GM19397 (cell line): ENCODE results near the gene CUX1.

Experiments
- ATAC-seq: cut with Tn5 transposase; IDR thresholded peaks from one replicate; pipeline ENCODE4 v1.9.1; 2021; ENCODE audit warnings: mild to moderate bottlenecking, moderate library complexity; ENCODE audit not compliant: unreplicated experiment

The CUX1 gene

DNA sequence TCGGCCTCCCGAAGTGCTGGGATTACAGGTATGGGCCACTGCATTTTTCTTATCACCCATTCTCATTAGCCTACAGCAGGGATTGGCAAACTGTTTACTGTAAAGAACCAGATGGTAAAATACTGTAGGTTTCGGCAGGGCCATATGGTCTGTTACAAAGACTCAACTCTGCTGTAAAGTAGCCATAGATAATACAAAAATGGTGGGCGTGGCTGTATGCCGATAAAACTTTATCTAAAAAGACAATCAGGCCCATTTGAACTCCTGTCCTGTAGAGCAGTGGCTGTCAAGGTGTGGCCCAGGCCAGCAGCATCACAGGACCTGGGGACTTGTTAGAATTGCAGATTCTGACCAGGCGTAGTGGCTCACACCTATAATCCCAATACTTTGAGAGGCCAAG, 134.3 kb downstream of the CUX1 start:
- ATAC-seq: no peak

DNA sequence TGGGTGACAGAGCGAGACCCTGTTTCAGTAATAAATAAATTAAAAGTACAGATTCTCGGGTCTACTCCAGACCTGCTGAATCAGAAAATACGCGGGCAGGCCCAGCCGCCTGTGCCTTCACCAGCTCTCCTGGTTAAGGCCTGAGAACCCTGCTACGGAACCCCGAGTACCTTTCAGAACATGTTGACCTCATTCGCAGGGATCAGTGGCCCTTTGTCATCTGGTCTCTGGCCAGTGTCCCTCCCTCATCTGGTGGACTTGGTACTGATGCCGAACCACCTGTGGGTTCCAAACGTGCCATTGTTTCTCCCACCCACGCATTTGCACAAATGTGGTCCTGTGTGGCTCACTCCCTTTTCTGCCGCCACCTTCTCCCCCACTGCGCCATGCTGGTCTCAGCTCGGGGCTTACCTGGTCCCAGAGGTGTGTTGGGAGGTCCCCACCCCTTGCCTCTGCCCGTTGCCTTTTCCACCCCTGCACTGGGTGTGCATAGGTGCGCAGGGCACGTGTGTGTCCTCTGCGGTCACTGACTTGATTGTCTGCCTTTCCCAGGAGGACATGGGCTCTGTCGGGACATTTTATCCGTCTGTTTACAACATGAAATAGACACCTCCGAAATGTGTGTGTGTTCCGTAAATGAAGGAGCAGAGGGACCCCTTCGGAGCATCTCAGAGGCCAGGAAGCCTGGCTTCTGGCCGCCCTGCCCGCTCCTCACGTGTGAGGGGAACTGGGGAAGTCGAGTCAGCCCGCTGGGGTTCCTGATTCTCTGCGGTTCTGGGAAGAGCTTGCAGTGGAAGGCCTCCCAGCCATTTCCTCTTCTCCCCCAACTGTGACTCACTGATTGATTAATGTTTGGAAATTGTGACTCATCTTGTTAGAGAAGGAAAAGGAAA, 135.2 kb downstream of the CUX1 start:
- ATAC-seq: no peak

DNA sequence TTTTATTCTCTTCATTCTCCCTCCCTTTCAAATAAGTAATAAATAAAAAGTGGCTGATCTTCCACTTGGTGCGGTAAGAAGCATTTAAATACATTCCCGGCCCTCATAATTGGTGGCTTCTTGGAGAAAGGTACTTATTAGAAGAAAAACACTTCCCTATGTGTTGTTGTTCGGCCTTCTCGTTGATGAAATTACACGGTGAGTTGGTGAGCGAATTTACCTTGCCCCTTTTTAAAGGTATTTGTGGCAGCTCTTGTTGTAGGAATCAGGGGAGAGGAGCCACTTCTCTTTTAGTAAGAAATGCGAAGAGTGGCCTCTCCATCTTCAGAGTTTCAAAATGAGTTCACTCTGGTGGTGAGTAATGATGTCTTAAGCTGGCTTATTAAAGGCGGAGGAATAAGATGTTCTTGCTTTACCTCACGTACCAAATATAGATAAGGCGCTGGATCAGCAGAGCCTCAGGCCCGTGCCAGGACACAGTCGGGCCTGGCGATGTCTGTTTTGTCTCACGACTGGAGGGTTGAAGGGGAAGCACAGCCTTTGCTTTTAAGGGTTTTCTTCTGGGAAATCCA, 135.9 kb downstream of the CUX1 start:
- ATAC-seq: no peak

DNA sequence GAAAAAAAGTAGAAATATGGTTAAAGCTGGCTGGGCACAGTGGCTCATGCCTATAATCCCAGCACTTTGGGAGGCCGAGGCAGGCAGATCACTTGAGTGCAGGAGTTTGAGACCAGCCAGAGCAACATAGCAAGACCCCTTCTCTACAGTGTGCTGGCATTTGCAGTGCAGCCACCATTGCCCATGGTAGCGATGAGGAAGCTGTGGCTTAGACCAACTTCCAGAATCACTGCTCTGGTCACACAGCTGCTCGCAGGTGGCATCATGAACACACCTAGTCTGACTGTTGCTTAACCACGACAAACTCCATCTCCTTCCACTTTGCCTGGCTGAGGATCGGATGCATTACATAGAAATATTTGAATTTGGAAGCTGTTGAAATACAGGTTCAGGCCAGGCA, 137.1 kb downstream of the CUX1 start:
- ATAC-seq: no peak

DNA sequence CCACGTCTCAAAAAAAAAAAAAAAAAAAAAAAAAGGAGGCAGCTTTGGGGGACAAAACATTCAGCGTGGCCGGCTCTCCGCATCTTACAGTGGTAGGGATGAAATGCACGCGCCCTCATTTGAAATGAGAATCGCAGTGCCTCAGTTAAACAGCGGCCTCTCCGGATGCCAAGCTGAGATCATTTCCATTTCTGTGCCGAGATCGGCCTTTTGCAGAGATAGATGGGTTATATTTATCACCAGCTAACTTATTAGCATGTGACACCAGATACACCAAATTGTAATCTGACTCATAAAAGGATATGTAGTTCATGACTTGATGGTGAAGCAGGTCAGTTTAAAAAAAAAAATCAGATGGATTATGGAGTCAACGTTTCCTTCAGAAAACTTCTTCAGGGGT, 138.7 kb downstream of the CUX1 start:
- ATAC-seq: no peak

DNA sequence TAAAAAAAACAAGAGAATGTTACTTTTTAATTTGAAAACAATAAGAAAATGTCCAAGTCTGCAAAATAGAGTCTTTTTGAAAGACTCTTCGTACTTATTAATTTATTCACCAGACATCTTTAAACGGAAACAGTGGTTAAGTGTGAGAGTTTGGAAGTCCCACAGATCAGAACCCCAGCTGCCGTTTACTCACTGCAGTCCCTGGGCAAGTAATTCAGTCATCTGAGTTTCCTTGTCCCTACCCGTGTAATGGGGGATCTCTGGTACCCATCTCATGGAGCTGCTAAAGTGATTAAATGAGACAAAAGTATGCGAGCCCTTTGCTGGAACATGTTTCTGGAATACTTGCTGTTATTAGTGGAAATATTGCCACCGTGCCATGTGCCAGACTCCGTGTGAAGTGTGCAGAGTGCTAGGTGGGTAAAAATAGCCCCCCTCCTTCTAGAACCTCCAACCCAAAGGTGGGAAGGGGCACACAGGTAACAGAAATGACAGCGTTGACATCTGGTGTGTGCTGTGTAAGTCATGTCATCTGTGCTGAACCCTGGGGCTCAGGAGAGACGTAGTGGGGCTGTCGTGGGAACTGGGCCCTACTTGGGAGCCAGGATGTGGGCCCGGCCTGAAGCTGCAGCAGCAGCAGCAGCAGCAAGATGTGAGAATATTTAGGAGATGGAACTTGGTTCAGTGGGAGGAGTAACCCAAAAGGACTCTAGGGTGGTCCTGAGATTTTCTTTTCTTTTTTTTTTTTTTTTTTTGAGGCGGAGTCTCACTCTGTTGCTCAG, 140.5 kb downstream of the CUX1 start:
- no peak for ATAC-seq

DNA sequence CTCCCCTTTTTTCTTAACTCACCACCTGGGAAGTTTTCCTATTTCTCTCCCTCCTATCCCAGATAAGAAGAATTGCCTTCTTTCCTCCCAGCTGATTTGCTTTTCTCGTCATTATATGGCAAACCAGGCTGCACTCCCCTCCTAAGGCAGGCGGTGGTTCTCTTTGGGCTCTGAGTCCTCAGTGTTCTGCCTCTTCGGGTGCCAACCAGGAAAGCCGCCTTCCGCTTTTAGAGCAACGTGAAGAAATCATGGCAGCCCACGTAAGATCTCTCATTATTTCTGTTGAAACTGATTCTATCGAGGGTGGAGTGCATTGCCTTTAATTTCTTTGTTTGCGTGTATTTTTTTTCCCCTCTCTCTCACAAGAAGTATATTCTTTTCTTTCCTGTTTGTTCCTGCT, 141.9 kb downstream of the CUX1 start:
- ATAC-seq: no peak

DNA sequence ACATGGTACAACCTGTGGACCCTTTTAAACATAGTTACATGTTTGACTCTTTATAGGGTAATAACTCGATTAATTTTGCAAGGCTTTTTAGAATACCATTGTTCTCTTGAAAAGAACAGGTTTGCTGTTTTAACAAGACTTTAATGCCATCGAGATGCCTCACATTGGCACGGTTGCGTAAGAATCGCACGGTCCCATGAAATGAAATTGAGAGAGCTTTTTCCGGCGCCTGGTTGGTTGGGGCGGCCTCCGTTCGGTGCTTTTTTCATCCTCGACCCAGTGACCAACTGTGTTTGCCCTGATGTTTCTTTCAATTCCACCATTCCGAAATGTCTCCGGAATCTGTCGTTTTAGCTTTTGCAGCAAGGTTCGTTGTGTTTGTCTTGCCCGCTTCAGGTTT, 142.4 kb downstream of the CUX1 start:
- ATAC-seq: no peak

DNA sequence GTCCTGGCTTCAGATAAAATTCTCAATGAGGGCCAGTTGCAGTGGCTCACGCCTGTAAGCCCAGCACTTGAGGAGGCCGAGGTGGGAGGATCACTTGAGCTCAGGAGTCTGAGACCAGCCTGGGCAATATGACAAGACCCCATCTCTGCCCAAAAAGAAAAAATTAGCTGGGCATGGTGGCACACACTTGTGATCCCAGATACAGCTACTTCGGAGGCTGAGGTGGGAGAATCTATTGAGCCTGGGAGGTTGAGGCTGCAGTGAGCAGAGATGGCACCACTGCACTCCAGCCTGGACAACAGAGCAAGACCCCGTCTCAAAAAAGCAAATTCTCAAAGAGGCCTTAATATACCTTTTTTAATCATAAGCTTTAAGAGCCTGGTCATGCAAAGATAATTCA, 142.9 kb downstream of the CUX1 start:
- no peak for ATAC-seq

DNA sequence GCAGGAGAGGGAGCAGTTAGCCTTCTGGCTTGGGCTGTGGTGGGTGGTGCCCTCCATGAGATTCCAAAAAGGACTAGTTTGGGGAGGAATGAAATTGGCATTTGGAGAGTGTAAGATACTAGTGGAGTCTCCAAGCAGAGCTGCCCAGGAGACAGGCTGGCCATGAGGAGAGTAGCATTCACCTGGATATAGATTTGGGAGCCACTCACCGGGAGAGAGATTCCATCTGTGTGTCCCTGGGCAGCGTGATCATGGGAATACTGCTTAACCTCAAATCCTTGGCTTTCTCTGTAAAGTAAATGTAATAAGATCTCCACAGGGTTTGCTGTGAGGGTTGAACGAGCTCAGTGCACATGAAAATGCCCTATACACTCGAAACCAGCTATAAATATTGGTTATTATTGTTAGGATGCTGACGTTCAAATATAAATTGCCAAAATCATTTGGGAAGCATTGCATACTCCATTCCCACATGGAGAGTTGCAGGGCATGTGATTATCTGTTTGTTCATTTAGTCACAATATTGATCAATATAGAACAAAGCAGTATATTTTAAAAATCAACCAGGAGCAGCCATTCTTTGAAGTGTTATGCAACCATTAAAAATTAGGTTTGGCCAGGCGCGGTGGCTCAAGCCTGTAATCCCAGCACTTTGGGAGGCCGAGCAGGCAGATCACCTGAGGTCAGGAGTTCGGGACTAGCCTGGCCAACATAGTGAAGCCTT, 143.7 kb downstream of the CUX1 start:
- no peak for ATAC-seq

DNA sequence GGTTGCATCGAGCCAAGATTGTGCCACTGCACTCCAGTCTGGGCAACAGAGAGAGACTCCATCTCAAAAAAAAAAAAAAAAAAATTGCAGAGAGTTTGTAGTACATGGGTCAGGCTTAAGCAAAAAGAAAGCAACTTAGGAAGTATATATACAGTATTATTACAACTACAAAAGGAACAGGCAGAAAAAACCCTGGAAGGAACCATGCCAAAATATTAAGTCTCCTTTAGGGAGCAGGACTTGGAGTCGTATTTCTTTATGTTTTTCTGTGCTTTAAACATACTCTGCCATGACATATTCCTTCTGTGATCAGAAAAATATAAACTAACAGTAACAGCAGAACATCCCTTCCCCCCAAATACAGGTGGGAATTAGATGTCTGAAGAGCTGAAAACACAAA, 144.4 kb downstream of the CUX1 start:
- no peak for ATAC-seq

DNA sequence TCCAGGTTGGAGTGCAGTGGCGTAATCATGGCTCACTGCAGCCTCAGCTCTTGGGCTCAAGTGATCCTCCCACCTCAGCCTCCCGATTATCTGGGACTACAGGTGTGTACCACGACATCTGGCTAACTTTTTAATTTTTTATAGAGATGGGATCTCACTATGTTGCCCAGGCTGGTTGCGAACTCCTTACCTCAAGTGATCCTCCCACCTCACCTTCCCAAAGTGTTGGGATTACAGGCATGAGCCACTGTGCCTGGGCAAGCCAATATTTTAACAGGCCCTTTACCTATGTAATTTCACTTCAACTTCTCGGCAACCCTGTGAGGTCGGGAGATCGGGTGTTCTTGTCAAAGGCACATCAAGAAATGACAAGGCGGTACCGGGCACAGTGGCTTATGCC, 146.3 kb downstream of the CUX1 start:
- ATAC-seq: no peak

DNA sequence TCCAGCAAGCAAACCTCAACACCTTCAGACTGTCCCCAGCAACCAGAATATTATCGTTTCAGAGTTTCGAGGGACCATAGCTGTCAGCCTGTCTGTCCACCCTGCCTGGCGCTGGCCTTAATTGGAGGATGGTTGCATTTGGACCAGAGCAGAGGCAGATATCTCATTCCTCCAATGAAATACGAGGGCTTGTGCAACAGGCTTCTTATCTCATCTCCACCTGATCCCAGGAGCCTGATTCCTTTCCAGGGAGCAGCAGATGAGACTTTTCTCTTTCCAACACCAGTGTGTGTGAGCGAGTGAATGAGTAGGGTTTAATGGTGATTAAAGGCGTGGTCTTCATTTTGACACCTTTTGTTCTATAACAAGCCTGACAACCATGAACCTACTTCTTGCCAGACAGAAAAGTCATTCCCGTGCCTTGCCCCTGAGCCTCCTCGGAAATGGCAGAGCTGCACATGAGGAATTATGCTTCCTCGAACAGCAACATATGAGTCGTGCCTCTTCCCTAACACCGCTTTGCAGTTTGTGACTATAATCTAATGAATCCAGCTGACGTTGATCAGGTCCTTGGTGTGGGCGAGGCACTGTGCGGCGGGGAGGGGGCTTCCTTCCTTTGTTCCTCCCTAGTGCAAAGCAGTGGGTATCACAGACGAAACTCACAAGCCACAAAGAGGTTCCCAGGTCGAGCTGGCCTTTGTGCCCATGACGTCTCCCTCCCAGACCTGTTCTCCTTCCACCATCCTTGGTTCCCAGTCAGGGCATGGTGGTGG, 147.4 kb downstream of the CUX1 start:
- no peak for ATAC-seq

DNA sequence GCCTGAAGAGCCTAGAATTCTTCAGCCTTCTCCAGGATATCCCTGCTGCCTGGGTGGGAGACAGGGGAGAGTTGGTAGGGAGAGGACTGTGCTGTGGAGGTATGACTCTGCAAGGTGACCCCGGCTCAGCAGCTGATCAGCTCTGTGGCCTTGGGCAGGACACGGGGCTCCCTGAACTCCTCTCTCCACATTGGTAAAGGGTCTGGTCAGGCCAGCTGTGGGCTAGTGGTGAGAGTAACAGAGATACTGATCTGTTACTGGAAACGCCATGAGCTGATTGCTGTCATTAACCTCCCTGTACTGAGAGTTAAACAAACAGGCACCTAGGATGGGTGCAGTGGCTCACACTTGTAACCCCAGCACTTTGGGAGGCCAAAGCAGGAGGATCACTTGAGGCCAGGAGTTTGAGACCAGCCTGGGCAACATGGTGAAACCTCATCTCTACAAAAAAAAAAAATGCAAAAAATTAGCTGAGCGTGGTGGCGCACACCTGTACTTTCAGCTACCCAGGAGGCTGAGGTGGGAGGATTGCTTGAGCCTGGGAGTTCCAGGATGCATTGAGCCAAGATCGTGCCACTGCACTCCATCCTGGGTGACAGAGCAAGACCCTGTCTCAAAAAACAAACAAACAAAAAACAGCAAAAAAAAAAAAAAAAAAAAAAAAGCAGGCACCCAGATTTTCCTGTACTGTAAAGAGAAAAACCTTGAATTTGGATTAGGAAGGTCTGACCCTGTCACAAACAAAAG, 151.5 kb downstream of the CUX1 start:
- no peak for ATAC-seq

DNA sequence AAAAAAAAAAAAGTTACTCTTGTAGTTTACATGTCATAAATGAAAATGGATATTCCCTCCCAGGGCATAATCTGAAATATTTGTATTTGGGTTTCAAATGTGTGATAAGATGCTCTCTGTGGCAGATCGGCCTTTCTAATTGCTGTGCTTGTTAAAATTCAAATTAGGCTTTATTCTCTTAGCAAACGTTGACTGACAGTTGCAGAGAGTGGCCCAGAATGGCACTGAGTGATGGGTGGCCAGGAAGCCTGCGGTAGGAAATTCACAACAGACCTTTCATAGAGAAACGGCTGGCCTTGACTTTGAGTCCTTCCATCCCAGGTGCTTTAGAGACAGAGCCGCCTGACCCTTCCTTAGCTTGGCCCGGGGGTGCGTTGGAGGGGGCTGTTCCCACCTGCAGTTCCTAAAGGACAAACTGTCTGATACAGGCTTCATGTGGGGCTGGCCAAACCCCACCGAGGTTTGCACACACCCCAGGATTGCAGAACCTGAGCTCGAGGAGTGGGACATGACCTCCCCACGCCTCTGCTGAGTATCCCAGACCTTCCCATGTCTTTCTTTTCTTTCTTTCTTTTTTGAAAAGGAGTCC, 152.7 kb downstream of the CUX1 start:
- no peak for ATAC-seq

DNA sequence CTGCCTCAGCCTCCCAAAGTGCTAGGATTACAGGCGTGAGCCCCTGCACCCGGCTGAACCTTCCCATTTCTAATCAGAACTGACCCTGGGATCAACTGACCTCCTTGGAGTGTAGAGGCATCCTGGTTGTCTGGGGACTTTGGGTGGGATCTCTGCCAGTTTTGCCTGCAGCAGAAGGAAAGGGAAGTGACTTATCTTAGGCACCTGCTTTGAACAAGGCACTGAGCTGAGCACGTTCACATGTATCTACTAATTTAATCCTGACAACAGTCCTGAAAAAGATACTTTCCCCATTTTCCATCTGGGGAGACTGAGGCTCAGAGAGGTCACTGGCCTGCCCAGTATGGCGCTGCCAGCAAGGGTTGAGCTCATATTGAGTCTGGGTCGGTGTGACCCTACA, 153.4 kb downstream of the CUX1 start:
- no peak for ATAC-seq

DNA sequence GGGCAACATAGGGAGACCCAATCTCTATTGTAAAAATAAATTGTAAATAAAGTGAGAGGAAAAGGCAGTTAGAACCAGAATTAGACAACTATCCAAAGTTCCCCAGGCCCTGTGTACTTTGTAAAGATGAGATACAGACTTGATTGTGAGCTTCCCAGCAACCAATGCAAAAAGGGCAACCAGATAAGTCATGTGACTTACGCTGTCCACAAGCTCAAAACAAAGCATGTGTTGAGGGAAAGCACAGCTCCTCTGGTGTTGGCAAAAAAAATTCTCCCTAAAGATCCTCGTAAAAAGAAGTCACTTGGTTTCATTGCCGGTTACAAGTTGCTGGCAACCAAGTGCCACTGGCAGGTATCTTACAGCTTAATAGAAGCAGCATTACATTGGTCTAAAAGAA, 154.0 kb downstream of the CUX1 start:
- no peak for ATAC-seq

DNA sequence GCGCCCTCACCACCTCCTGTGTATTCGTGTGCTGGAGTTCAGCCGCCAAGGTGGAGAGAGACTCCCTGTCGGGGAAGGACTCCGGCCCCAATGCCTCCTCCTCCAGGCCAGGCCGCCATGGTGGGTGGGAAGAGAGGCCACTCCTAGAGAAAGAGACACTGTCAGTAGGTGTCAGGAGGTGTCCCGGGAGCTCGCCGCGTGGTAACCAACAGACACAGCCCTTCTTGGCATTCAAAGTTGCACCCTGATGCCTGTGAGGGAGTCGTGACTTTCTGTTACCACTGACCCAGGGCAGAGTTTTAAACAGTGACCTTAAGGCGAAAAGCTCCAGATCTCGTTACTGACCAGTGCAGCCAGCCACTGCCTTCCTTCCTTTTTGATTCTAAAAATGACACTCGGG, 155.2 kb downstream of the CUX1 start:
- ATAC-seq: no peak

DNA sequence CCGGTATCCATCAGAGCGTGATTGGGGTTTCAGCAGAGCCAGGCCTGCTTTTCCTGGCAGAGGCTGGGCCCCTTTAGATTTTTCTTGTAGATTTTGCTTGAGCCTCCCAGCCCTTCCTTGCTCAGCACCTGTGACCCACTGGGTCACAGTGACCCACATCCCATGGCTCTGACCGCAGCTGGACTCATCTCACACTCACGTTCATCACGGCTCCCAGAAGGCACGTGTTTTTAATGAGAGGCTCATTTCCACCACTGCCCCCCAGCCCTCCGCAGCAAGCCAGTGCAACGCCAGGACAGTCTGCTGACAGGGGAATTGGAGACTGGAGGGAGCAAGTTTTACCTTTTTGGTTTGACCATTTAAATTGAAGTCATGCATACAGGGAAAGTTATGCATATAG, 155.7 kb downstream of the CUX1 start:
- no peak for ATAC-seq
